Measurements from ENCODE around the gene GHR.

GRCh38 chr5:42518595-42519221 lies 95.5 kb downstream of the GHR start:
- no peak for TF ChIP-seq CTCF (IDR thresholded peaks at IDR 0.05)
- TF ChIP-seq POLR2A (IDR thresholded peaks at IDR 0.05) = no peak
